Gastroesophageal sphincter (tissue), 4 donors: ENCODE data around the gene SUPT4H1. TPM values are rescaled to one million over a fixed set of nuclear protein-coding genes. Genes with fewer than 3 reads are reported as not detected.

Experiments
- ATAC-seq: fragments of 150-250 bp; one replicate; pipeline ENCODE4 v1.9.1; 2016; ENCODE audit warnings: mild to moderate bottlenecking, moderate library complexity
- H3K27ac ChIP-seq, 4 donors: fragments of 200-600 bp; sonication (generic) in 3 of 4; 1 replicate in 3 of 4; 2 replicates in 1 of 4; pipeline ENCODE4 v1.5.1; 2016 to 2019
- H3K27me3 ChIP-seq: fragments of 200-600 bp; sonication (generic); one replicate; pipeline ENCODE4 v1.5.1; 2019
- H3K36me3 ChIP-seq, 2 donors: fragments of 200-600 bp; sonication (generic); one replicate each; pipeline ENCODE4 v1.5.1; 2019; ENCODE audit warnings: control low read depth in 1 of 2
- H3K4me1 ChIP-seq, 3 donors: fragments of 200-600 bp; sonication (generic); 1 replicate in 2 of 3; 2 replicates in 1 of 3; pipeline ENCODE4 v1.5.1; 2016 to 2019; ENCODE audit warnings: control low read depth in 2 of 3
- H3K4me3 ChIP-seq, 2 donors: fragments of 200-600 bp; sonication (generic); one replicate each; pipeline ENCODE4 v1.5.1; 2019; ENCODE audit warnings: mild to moderate bottlenecking in 1 of 2, moderate library complexity in 1 of 2
- H3K9me3 ChIP-seq, 3 donors: fragments of 200-600 bp; sonication (generic); one replicate each; pipeline ENCODE4 v1.5.1; 2017 to 2019; ENCODE audit warnings: control low read depth in 2 of 3
- EP300 ChIP-seq: sonication (generic); formaldehyde crosslinking; IDR thresholded peaks from one replicate; pipeline ENCODE4 v1.6.1; 2017; ENCODE audit warnings: antibody characterized with exemption, mild to moderate bottlenecking
- POLR2A ChIP-seq, 2 donors: fragments of 450-650 bp; IDR thresholded peaks; one replicate each; pipeline ENCODE4 v1.6.1; 2017; ENCODE audit warnings: antibody characterized with exemption in 2 of 2, mild to moderate bottlenecking in 2 of 2, moderate library complexity in 1 of 2
- POLR2AphosphoS5 ChIP-seq: sonication (generic); formaldehyde crosslinking; IDR thresholded peaks from one replicate; pipeline ENCODE4 v1.6.1; 2017; ENCODE audit warnings: antibody characterized with exemption
- WGBS, 2 donors: methylation state at CpG; one replicate each; pipeline ENCODE4 v1.1.5; 2018; ENCODE audit warnings: low coverage in 1 of 2; 5-methylcytosine and 5-hydroxymethylcytosine counted together
- total RNA-seq, 4 donors: library from RNA; depleted of rRNA; stranded (reverse); fragments of >200 nt; gene quantifications; one replicate each; pipeline ENCODE4 v1.1.0, GENCODE V29; 2016
- TF ChIP-seq, protein P1 (sequence below), 4 experiments: fragments of 200-600 bp in 2 of 4; fragments of 450-650 bp in 2 of 4; sonication (generic) in 1 of 4; IDR thresholded peaks; one replicate each; pipeline ENCODE4 v1.5.1; 2017 to 2019; ENCODE audit warnings: antibody characterized with exemption in 4 of 4, mild to moderate bottlenecking in 2 of 4, moderate library complexity in 2 of 4

The SUPT4H1 gene
- total RNA-seq, 4 donors from 2014 or later: 40.1 to 55.4 (median 45.1) TPM

GRCh38 chr17:58322581-58323185, 29.3 kb downstream of the SUPT4H1 start:
- H3K9me3 ChIP-seq: no peaks in the 10 kb centered on the region
- no peaks in the 10 kb centered on the region for H3K27me3 ChIP-seq
- peaks cover 0 to 29% (median 8%) of the 10 kb centered on the region in 3 donors for H3K4me1 ChIP-seq
- H3K36me3 ChIP-seq: peaks cover 0 to 35% of the 10 kb centered on the region in 2 donors
- WGBS, 2 donors: no CpG with 5 or more reads among the region's 9 CpGs
- no peak overlapping the region for H3K27ac ChIP-seq
- no peak overlapping the region for H3K4me3 ChIP-seq
- no peak for TF ChIP-seq EP300
- TF ChIP-seq, protein P1, sequence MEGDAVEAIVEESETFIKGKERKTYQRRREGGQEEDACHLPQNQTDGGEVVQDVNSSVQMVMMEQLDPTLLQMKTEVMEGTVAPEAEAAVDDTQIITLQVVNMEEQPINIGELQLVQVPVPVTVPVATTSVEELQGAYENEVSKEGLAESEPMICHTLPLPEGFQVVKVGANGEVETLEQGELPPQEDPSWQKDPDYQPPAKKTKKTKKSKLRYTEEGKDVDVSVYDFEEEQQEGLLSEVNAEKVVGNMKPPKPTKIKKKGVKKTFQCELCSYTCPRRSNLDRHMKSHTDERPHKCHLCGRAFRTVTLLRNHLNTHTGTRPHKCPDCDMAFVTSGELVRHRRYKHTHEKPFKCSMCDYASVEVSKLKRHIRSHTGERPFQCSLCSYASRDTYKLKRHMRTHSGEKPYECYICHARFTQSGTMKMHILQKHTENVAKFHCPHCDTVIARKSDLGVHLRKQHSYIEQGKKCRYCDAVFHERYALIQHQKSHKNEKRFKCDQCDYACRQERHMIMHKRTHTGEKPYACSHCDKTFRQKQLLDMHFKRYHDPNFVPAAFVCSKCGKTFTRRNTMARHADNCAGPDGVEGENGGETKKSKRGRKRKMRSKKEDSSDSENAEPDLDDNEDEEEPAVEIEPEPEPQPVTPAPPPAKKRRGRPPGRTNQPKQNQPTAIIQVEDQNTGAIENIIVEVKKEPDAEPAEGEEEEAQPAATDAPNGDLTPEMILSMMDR (IDR thresholded peaks at IDR 0.05): no peak
- no peak for TF ChIP-seq POLR2AphosphoS5
- no peak for TF ChIP-seq POLR2A (IDR thresholded peaks at IDR 0.05)
- no peak for ATAC-seq

DNA sequence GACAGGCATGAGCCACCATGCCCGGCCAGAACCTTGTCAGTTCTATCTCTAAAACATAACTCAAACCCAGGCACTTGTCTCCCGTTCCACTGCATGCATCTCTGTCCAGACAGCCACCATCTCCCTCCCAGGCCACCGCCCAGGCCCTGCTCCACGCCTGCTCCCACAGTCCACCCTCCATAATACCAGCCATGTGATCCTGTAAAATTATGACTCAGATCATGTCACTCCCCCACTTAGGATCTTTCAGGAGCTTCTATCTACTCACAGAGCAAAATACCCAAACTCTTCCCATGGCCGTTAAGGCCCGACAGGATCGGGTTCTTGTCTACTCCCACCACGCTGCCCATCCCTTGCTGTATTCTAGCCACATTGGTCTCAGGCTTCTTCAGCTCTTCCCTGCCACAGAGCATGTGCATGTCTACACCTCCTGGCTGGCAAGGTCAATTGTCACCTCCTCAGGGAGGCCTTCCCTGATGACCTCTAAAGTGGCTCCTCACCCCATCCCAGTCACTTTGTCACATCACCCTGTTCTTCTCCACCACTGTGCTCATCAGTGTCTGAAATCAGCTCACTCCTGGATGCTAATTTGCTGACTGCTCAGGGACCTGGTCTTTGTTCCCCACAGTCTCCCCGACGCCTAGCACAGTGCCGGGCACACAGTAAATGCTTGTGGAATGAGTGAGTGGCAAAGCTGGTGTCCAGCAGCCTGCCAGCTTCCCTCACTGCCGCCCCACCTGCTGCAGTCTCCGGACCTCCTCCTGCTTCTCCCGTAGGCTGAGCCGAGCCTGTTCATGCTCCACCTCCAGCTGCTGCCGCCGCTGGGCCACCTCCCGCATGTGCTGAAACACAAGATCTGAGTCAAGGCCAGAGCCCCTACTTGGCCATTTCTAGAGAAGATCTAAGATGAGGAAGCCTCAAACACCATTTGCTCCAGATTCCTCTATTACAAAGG, 30.2 kb downstream of the SUPT4H1 start:
- H3K9me3 ChIP-seq: no peaks in the 10 kb centered on the region
- TF ChIP-seq POLR2AphosphoS5: no peak
- TF ChIP-seq POLR2A (IDR thresholded peaks at IDR 0.05): no peak
- no peak for TF ChIP-seq EP300
- TF ChIP-seq, protein P1 (IDR thresholded peaks at IDR 0.05): no peak
- H3K4me3 ChIP-seq: no peak overlapping the region
- no peak overlapping the region for H3K27ac ChIP-seq
- H3K36me3 ChIP-seq: peaks cover 0 to 35% of the 10 kb centered on the region in 2 donors
- H3K27me3 ChIP-seq: no peaks in the 10 kb centered on the region
- no peak for ATAC-seq
- H3K4me1 ChIP-seq: peaks cover 0 to 29% (median 8%) of the 10 kb centered on the region in 3 donors
- WGBS, 2 donors: 91 to 92% methylated on average over 11 to 12 of the region's 18 CpGs

GRCh38 chr17:58320570-58321323, 31.3 kb downstream of the SUPT4H1 start:
- no peaks in the 10 kb centered on the region for H3K9me3 ChIP-seq
- H3K36me3 ChIP-seq: peaks cover 0 to 42% of the 10 kb centered on the region in 2 donors
- H3K27me3 ChIP-seq: no peaks in the 10 kb centered on the region
- no peak overlapping the region for H3K27ac ChIP-seq
- 86 to 95% methylated on average over 5 to 7 of the region's 9 CpGs for WGBS, 2 donors
- TF ChIP-seq POLR2AphosphoS5: no peak
- no peak for TF ChIP-seq EP300
- TF ChIP-seq, protein P1 (IDR thresholded peaks at IDR 0.05): no peak
- no peak for TF ChIP-seq POLR2A (IDR thresholded peaks at IDR 0.05)
- ATAC-seq: no peak
- peaks cover 0 to 29% (median 8%) of the 10 kb centered on the region in 3 donors for H3K4me1 ChIP-seq
- no peak overlapping the region for H3K4me3 ChIP-seq

DNA sequence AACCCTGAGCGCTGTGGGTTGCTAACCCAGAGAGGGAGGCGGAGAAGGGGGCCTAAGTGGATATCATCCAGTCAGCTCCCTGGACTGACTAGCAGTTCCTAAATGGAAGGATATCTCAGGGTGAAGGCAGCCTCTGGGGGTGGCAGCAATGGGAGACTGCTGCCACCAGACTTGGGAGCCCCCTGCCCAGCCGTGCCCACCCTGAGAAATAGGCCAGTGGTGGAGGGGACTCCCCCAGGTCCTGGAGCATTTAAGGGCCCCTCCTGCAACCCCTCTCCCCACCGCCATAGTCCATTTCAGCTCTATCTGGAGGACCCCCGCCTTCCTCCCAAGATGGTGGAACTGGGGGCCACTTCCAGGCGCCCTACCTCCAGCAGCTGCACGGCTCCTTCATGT, 31.8 kb downstream of the SUPT4H1 start:
- H3K36me3 ChIP-seq: peaks cover 0 to 43% of the 10 kb centered on the region in 2 donors
- H3K4me1 ChIP-seq: peaks cover 0 to 24% (median 5%) of the 10 kb centered on the region in 3 donors
- H3K27me3 ChIP-seq: no peaks in the 10 kb centered on the region
- H3K9me3 ChIP-seq: no peaks in the 10 kb centered on the region
- H3K4me3 ChIP-seq: no peak overlapping the region
- no peak overlapping the region for H3K27ac ChIP-seq
- WGBS, 2 donors: 83% methylated on average over 2 of the region's 7 CpGs; no CpG with 5 or more reads in 1 of the 2 donors
- TF ChIP-seq, protein P1 (IDR thresholded peaks at IDR 0.05): no peak
- TF ChIP-seq POLR2A (IDR thresholded peaks at IDR 0.05) (no peak), POLR2AphosphoS5 (no peak), EP300 (no peak)
- ATAC-seq: no peak
